GM12892 (cell line): ENCODE measurements around the gene GNB3.
"Not testable (repeated sequence)": the region's sequence is repeated elsewhere in the genome, so short reads cannot be mapped to it uniquely, and the experiment has no call there.

Experiments
- POLR2AphosphoS5 ChIP-seq: IDR thresholded peaks from 2 replicates; pipeline ENCODE4 v1.6.1; 2011; ENCODE audit warnings: low read depth, low read length, control low read depth
- TAF1 ChIP-seq: IDR thresholded peaks from 2 replicates; pipeline ENCODE4 v1.6.1; 2011; ENCODE audit warnings: low read depth, mild to moderate bottlenecking, control low read depth, low read length, borderline replicate concordance

- not testable (repeated sequence) for TF ChIP-seq POLR2AphosphoS5, TAF1
Measured at GRCh38 chr12:6889775-6890573, 49.2 kb downstream of the GNB3 start.
